Stimulated activated CD8-positive, alpha-beta memory T cell treated with anti-CD3 and anti-CD28 coated beads, Interleukin-7, amount 100 ng/mL, for 4 hours (primary cell): ENCODE measurements around the gene KRT81.
"Not testable (repeated sequence)": the region's sequence is repeated elsewhere in the genome, so short reads cannot be mapped to it uniquely, and the experiment has no call there.

ENCODE experiments used
- DNase-seq, 2 donors: peaks; one replicate each; pipeline ENCODE4 v3.0.0-alpha.2; 2020; ENCODE audit warnings: low read depth in 2 of 2

The KRT81 gene

GRCh38 chr12:52296572-52297215 lies 5.4 kb upstream of the KRT81 start:
- DNase-seq = no peak

GRCh38 chr12:52295663-52296062 lies 4.3 kb upstream of the KRT81 start:
- no peak for DNase-seq

GRCh38 chr12:52294803-52295202 lies 3.5 kb upstream of the KRT81 start:
- no peak for DNase-seq

GRCh38 chr12:52293926-52294325 lies 2.6 kb upstream of the KRT81 start:
- no peak for DNase-seq

GRCh38 chr12:52290483-52291134 lies 725 bp downstream of the KRT81 start:
- DNase-seq = not testable (repeated sequence)

- not testable (repeated sequence) for DNase-seq
These were observed 3.2 kb downstream of the KRT81 start for GRCh38 chr12:52287816-52288805.

- DNase-seq = not testable (repeated sequence)
These were observed 4.2 kb downstream of the KRT81 start for GRCh38 chr12:52286857-52287785.

GRCh38 chr12:52285851-52286530 lies 5.3 kb downstream of the KRT81 start:
- no peak for DNase-seq

GRCh38 chr12:52285172-52285745 lies 6.1 kb downstream of the KRT81 start:
- no peak for DNase-seq

- DNase-seq = no peak
These were observed 6.7 kb downstream of the KRT81 start for GRCh38 chr12:52284562-52285171.

- DNase-seq = no peak
These were observed 10.4 kb downstream of the KRT81 start for GRCh38 chr12:52280796-52281560.

- no peak for DNase-seq
These were observed 11.0 kb downstream of the KRT81 start for GRCh38 chr12:52280319-52280795.

- DNase-seq = no peak
These were observed 11.7 kb downstream of the KRT81 start for GRCh38 chr12:52279422-52280318.

- peak; percentile 13 to 48 for DNase-seq
These were observed 12.5 kb downstream of the KRT81 start for GRCh38 chr12:52278575-52279421.

GRCh38 chr12:52277486-52278245 lies 13.7 kb downstream of the KRT81 start:
- no peak for DNase-seq

GRCh38 chr12:52275686-52276085 lies 15.6 kb downstream of the KRT81 start:
- no peak for DNase-seq
